Glutamatergic neuron (in vitro differentiated cells): ENCODE results near the gene MOGAT1. TPM values are rescaled to one million over a fixed set of nuclear protein-coding genes. Genes with fewer than 3 reads are reported as not detected.

Source experiments
- DNase-seq: peaks from one replicate; pipeline ENCODE4 v3.0.0; 2022
- H3K27ac Mint-ChIP-seq: one replicate; pipeline ENCODE4 v1.8.0; 2020; ENCODE audit warnings: mild to moderate bottlenecking, mixed read lengths, inconsistent platforms; ENCODE audit not compliant: unreplicated experiment
- H3K27me3 Mint-ChIP-seq: one replicate; pipeline ENCODE4 v1.8.0; 2020; ENCODE audit warnings: mild to moderate bottlenecking, moderate library complexity, mixed read lengths, inconsistent platforms; ENCODE audit not compliant: unreplicated experiment
- H3K36me3 Mint-ChIP-seq: one replicate; pipeline ENCODE4 v1.8.0; 2020; ENCODE audit warnings: mild to moderate bottlenecking, mixed read lengths, inconsistent platforms; ENCODE audit not compliant: unreplicated experiment
- H3K4me1 Mint-ChIP-seq: one replicate; pipeline ENCODE4 v1.8.0; 2020; ENCODE audit warnings: mild to moderate bottlenecking, low read depth, mixed read lengths, inconsistent platforms; ENCODE audit not compliant: unreplicated experiment
- H3K4me3 Mint-ChIP-seq: one replicate; pipeline ENCODE4 v1.8.0; 2020; ENCODE audit warnings: mild to moderate bottlenecking, mixed read lengths, inconsistent platforms; ENCODE audit not compliant: unreplicated experiment
- H3K9me3 Mint-ChIP-seq: one replicate; pipeline ENCODE4 v1.8.0; 2020; ENCODE audit warnings: mild to moderate bottlenecking, moderate library complexity, mixed read lengths, inconsistent platforms; ENCODE audit not compliant: unreplicated experiment
- total RNA-seq: library from RNA; stranded (reverse); fragmentation: NEBNext Ultra II Directional; extraction: Animal tissue kit (Norgen Biotek cat#: 25700); gene quantifications from one replicate; pipeline ENCODE4 v1.2.1, GENCODE V29; 2021; ENCODE audit not compliant: unreplicated experiment
- TF ChIP-seq, protein P1 (sequence below): fragments of 200-600 bp; sonication (generic); IDR thresholded peaks from one replicate; pipeline ENCODE4 v1.5.0; 2021; ENCODE audit not compliant: partially characterized antibody, unreplicated experiment

Gene MOGAT1
- total RNA-seq, 1 donor from 2014 or later, result not detected

DNA sequence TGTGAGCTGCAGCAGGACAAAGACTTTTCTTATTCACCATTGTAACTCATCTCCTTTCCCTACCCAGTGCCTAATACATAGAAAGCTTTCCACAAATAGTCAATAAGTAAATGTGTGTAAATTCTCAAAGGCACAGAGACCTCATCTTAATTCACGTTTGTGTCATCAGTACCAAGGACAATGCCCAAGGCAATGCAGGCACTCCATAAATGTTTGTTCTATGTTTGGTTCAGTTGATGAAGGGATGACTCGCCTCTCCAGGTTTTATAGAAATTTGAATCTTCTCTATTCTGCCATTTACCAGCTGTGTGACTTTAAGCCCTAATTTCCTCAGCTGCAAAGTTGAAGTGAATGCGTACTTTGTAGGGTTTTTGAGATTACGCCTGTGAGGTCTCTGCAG, 2.1 kb upstream of the MOGAT1 start:
- TF ChIP-seq, protein P1, sequence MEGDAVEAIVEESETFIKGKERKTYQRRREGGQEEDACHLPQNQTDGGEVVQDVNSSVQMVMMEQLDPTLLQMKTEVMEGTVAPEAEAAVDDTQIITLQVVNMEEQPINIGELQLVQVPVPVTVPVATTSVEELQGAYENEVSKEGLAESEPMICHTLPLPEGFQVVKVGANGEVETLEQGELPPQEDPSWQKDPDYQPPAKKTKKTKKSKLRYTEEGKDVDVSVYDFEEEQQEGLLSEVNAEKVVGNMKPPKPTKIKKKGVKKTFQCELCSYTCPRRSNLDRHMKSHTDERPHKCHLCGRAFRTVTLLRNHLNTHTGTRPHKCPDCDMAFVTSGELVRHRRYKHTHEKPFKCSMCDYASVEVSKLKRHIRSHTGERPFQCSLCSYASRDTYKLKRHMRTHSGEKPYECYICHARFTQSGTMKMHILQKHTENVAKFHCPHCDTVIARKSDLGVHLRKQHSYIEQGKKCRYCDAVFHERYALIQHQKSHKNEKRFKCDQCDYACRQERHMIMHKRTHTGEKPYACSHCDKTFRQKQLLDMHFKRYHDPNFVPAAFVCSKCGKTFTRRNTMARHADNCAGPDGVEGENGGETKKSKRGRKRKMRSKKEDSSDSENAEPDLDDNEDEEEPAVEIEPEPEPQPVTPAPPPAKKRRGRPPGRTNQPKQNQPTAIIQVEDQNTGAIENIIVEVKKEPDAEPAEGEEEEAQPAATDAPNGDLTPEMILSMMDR, result no peak
- DNase-seq, result no peak
- peaks cover 8% of the 10 kb centered on the region for H3K36me3 Mint-ChIP-seq
- H3K4me1 Mint-ChIP-seq, result no peaks in the 10 kb centered on the region
- no peaks in the 10 kb centered on the region for H3K9me3 Mint-ChIP-seq
- no peak overlapping the region for H3K27ac Mint-ChIP-seq
- H3K27me3 Mint-ChIP-seq, result no peaks in the 10 kb centered on the region
- H3K4me3 Mint-ChIP-seq, result no peak overlapping the region

DNA sequence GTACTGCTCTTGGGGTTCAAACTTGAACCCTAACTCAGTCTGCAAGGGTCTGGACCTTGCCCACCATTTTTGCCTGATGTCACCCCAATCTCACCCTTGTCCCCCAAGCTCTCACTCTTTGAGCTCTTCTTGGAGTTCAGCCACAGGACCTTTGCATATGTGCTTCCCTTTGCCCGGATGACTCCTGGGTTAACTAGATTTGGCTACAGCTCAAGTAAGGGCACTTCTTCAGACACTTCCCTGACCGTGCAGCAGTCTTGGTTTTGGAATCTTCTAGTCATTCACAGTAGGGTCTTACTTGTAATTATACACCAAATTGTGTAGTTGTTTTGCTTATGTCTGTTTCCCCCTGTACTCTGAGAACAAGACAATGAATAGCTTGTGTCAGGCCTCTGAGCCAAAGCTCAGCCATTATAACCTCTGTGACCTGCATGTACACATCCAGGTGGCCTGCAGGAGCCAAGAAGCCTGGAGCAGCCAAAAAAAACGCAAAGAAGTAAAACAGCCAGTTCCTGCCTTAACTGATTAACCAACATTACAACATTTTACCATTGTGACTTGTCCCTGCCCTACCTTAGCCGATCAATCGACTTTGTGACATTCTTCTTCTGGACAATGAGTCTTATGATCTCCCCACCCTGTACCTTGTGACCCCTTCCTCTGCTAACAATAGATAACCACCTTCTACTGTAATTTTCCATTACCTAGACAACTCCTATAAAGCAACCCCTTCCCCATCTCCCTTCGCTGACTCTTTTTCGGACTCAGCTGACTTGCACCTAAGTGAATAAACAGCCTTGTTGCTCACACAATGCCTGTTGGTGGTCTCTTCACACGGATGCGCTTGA, 1.0 kb upstream of the MOGAT1 start:
- no peaks in the 10 kb centered on the region for H3K4me1 Mint-ChIP-seq
- TF ChIP-seq, protein P1, result no peak
- H3K36me3 Mint-ChIP-seq, result peaks cover 8% of the 10 kb centered on the region
- peak overlapping the region; percentile 71 for H3K4me3 Mint-ChIP-seq
- H3K27me3 Mint-ChIP-seq, result no peaks in the 10 kb centered on the region
- no peak overlapping the region for H3K27ac Mint-ChIP-seq
- H3K9me3 Mint-ChIP-seq, result no peaks in the 10 kb centered on the region
- DNase-seq, result no peak

DNA sequence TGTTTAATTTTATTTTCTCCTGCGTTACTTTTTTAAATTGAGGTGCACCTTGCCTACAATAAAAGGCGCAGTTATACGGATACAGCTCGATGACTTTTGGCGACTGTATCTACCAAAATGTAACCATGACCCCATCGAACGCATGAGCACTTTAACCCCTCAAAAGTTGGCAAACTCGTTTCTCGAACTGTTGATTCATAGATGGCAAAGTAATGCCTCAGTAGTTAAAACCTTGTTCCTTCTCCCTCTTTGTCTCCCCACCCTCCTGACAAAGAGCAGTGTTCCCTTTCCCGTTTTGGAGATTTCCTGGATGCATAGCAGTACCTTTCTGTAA, 577 bp downstream of the MOGAT1 start:
- TF ChIP-seq, protein P1, result no peak

DNA sequence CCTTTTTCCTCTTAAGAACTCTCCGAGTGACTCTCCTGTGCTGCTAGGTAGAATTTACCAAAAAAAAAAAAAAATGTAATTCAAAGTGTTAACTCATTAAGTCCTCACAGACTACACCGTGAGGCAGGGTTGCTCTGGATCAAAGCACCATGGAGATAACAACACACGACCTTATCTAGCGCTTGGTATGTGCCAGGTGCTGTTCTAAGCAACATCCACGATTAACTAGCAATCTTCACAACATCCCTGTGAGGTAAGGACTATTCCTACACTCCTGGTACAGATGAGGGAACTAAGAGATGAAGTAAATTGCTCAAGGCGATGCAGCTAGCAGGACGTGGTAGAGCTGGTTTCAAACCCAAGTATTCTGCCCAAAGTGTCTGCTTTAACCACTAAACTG, 1.8 kb downstream of the MOGAT1 start:
- no peak for DNase-seq
- Mint-ChIP-seq H3K9me3 (no peaks in the 10 kb centered on the region), H3K27ac (no peak overlapping the region), H3K4me1 (no peaks in the 10 kb centered on the region), H3K36me3 (peaks cover 4% of the 10 kb centered on the region), H3K27me3 (no peaks in the 10 kb centered on the region), H3K4me3 (no peak overlapping the region)
- TF ChIP-seq, protein P1, result no peak

More for the DNA sequence above, 577 bp downstream of the MOGAT1 start:
- Mint-ChIP-seq H3K27me3 (no peaks in the 10 kb centered on the region), H3K27ac (no peak overlapping the region), H3K36me3 (peaks cover 4% of the 10 kb centered on the region), H3K9me3 (no peaks in the 10 kb centered on the region), H3K4me1 (no peaks in the 10 kb centered on the region), H3K4me3 (peak overlapping the region; percentile 84)
- DNase-seq, result no peak

DNA sequence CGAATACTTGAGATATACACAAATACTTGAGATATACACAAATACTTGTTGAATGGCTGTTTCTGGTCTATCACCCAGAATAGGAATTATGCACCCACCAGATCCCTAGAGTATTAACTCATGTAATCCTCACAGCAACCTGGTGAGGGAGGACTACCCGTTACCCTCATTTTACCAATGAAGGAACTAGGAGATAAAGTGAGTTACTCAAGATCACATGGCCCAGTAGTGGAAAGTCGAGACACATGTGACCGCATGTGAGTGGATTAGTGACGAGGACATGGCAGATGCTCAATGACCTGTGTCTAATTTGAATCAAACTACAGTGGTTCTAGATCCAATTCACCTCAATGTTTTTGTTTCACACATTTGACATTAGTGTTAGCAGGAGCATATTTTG, 2.4 kb downstream of the MOGAT1 start:
- no peaks in the 10 kb centered on the region for H3K9me3 Mint-ChIP-seq
- H3K27ac Mint-ChIP-seq, result no peak overlapping the region
- no peaks in the 10 kb centered on the region for H3K27me3 Mint-ChIP-seq
- TF ChIP-seq, protein P1, result no peak
- no peaks in the 10 kb centered on the region for H3K4me1 Mint-ChIP-seq
- H3K4me3 Mint-ChIP-seq, result no peak overlapping the region
- peaks cover 4% of the 10 kb centered on the region for H3K36me3 Mint-ChIP-seq
- no peak for DNase-seq
